SW480 (cell line): Measurements from ENCODE around the gene NAP1L1.

Experiments
- DNase-seq: peaks from one replicate; pipeline ENCODE4 v3.0.0-alpha.2; 2016; ENCODE audit warnings: low spot score

Gene NAP1L1

DNA sequence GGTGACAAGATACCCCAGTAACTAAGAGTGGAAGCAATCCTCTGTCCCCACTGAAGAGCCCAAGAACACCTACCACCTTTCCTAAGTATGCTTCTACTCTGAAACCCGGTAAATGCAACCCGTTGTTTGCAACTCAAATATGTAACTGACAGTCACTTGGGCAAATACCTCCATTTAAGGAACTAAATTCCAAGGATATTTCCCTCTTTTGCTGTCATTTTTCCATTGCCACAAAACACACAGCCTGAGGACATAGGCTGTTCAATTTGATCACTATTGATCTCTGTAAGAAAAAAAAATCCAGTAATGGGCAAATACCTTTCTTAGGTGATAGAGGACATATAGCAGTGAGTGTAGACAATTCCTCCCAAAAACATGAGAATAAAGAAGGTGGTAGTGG lies 46.3 kb downstream of the NAP1L1 start:
- DNase-seq: no peak

DNA sequence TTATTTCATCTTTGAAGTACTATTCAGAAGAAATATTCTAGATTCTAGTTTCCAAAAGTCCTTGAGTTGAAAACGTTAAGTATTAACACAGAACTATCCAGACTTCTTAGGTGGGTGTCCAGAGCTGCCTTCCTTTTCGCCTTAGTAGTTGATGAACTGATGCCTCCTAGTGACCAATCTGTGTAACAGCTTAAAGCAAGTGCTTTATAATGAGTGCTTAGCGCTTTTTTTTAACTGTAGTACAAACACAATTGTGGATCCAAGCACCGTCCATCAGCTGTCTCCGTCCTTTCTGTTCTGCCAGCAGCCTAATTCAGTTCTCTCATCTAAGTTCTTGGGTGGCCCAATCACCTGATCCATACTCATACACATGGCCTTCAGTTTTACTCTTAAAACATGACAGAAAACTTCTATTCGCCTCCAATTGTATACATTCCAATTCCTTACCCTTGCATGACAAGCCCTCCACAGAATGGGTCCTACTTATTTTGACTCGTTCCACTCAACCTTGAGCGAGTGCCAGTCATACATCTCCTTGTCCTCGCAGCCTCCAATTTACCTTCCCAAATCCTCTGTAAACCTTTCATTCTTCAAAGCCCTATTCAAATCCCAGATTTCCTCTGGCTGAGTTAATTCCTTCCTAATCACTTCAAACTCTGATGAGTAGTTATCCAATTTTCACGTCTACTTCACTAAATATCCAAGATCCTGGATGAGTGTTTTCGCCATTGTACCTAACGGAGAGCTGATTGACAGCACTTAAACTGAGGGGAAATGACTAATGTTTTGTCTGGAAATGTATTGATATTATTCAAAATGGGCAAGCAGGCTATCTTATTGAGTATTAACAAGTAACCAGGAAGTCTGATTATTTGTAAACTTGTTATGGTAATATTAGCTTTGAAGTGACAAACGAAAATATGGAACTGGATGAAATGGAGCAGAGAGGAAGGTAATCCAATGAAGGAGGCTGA lies 47.1 kb downstream of the NAP1L1 start:
- peak; percentile 92 for DNase-seq

DNA sequence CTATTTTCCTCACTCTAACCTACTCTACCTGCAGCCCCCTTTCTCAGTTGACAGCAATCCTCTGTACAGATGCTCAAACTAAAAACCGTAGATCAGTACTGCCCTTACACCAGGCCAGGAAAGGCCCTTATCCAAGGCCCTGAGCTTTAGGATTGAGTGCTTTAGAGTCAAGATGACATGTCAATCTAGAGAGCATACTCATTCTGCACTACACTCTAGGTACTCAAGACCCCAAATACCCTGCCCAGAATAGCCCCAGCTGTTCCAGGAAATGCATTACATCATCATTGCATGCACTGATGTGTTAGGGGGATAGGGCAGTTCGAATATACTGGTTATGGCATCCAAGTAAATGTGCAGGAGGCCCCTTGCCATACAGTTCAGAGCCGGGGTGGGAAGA lies 49.4 kb downstream of the NAP1L1 start:
- no peak for DNase-seq

DNA sequence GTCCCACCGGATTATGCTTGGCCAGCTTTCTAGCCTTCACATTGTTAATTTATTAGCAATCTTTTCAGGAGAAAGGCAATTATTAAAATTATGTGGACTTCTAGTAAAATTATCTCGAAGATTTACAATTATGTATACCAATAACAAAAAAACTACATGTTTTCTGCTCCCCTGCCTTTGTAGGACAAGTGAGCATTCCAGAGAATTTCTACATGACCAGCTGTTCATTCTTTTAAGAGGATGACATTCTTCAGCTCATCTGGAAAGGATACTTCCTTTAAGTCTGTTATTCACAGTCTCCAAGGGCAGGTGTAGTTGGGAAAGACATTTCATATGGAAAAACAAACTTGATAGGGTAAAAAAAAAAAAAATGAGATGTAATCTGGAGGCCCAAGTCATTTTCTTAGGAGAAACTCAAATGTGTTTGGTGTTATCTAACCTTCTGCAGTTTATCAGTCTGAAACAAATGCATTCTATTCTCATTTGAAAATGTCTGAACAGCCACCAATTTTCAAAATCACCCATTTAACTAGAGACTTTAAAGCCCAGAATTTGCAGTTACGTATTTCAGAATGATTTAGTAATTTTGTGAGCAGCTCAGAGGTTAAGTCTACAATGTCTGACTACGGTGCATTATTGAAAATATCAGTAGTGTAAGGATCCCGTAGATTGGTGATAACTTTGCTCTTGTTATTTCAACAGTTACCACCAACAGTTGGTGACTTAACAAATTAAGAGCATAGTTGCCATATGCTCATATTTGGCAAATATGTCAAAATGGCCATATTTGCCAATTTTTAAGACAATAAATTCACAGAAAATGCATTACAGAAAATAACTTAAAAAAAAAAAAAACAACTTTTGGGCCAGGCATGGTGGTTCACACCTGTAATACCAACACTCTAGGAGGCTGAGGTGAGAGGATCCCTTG lies 51.1 kb downstream of the NAP1L1 start:
- no peak for DNase-seq

DNA sequence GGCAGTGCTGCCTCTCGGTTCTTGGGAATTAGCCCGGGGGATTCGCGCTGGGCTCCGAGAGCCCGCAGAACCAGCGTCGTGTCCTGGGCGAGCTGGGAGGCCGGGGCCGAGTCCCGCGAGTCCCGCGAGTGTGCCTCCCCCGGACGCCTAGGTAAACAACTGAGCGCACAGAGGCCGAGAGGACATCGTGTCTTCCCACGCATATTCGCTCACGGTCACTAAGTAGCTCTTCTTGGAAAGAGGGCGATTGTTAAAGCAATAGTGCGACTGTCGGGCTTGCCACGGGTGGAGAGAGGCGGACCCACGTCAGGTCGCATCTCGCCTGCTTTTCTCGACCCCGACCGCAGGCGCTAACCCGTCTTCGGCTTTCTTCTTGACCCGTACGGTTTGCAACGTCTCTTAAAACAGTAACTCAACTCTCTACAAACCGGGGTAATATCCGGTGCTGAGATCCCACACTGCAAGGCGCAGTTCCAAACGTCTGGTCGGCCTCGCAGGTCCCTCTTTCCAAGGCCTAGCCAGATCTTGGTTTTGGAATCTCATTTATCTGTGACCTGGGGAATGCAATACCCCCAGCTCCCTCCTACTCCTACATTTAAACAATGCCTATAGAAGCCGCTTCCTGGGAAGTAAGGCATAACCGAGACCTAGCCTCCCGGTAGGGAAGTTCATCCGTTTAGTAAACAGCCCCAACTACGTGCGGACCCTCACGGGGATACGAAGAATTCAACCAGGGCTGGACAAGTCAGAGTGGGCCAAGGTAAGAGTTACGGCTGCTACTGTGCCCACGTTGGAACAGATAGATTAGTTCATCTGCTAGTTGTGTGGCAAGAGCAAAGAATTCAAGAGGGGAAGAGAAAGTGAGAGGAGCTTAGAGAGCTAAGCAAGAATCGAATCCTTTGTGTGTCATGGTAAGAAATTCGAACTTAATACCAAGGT lies 52.2 kb downstream of the NAP1L1 start:
- DNase-seq: peak; percentile 79

DNA sequence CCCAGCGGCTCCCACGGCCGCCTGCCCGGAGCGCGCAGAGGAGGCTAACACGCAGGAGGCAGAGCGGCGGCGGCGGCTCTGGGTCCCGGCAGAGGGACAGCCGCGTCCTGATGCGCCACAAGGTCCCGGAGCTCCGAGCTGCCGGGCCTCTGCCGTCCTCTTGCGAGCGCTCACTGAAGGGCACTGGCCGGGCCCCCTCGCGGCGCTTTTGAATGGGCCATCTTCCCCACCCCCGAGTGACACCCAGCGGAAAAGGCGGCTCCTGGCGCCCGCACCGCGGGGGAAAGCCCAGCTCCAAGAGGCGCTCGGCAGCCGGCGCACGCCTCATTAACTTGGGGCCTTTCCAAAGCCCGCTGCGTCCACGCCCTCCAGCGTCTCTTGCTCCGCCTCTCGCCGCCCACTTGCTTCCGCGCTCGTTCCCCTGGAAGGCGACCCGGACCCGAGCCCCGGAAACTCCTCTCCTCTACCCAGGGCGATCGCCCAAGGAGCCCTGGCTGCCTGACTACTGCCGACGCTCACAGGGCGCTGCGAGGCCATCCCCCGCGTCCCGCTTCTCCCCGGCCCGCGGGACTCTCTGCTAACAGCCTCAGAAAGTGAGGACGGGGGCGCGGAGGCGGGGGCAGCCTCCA lies 53.0 kb downstream of the NAP1L1 start, which contains the start of gene PHLDA1:
Gene PHLDA1, minus strand, starts transcription at position 363 of the 629 bp plus-strand sequence.
- DNase-seq: peak; percentile 98

DNA sequence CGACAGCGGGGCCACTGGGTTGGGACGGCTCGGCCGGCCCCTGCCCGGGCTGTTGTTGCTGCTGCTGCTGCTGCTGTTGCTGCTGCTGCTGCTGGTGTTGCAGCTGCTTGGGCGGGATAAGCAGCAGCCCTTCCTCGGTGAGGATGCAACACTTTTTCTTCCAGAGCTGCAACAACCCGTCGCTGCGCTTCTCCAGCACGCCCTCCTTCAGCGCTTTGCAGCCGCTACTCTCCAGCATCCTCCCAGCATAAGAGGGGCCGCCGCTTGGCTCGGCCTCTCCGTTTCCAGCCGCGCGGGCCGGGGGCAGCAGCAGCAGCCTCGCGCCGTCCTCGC lies 53.4 kb downstream of the NAP1L1 start:
- no peak for DNase-seq

DNA sequence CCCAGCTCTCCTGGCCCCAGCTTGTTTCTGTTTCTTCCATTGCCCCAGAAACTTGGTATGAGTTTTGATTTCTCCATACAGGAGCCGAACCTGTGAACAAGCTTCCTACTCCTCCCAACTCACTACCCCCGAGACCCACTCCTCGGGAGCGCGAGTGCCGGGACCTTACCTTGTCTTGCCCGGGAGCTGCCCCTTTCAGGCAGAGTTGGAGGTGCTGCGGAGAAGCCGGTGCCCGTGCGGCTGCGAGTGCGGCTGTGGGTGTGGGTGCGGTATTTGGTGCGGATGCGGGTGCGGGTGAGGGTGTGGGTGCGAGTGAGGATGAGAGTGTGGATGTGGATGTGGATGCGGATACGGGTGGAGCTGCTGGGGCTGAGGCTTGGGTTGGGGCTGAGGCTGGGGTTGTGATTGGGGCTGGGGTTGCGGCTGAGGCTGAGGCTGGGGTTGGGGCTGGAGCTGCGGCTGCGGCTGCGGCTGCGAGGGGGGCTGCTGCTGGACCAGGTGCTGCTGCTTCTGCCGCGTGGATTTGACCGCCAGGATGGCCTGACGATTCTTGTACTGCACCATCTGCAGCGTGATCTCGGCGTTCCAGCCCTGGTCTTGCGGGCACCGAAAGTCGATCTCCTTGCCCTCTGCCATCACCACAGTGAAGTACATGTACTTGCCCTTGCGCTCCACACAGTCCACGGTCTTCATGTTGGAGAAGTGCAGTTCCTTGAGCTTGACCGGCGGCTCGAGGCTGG lies 54.0 kb downstream of the NAP1L1 start:
- DNase-seq: peak; percentile 61

DNA sequence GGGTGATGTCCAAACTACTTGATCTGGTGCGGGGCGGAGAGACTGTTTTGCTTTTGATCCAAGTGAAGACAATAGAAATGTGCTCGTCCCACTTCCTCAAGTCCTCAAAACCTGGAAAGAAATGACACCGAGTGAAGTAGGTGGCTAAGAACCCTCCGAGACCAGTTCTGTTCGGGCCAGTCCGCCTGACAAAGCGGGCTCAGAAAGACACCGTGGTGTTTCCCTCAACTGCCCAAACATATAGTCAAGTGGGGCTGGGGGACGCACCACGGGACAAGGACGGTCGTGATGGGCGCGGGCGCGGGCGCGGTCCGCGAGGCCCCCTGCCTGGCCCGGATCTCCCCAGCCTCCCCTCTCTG lies 54.5 kb downstream of the NAP1L1 start:
- DNase-seq: peak; percentile 52

DNA sequence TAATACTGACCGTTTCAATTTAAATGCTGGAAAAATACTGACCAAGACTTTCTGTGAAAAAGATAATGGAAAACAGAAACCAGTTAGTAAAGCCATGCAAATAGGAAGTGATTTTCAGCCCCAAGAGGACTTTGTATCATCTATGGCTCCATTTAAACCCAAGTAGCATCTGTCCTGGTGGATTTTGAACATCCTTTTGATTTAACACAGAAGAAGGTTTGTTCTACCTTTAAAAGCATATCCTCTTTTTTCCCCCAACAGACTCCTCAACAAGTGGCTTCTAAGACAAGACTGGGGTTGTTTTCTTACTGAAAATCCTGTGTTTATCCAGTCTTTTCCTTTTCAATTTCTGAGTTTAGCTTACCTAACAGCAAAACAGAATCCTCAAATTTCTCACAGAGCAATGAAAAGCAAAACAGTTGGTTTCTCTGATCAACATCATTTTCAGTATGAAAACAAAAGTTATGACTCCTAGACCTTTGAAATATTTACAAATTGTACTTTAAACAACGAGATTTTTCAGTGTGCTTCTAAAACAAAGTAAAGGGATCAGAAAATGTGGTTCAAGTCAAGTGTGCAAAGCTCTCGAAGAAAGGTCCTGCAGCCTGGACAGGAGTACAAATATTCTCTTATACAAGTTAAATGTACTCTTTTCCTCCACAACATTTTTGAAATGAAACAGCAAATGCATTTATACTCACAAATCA lies 55.8 kb downstream of the NAP1L1 start:
- DNase-seq: no peak

DNA sequence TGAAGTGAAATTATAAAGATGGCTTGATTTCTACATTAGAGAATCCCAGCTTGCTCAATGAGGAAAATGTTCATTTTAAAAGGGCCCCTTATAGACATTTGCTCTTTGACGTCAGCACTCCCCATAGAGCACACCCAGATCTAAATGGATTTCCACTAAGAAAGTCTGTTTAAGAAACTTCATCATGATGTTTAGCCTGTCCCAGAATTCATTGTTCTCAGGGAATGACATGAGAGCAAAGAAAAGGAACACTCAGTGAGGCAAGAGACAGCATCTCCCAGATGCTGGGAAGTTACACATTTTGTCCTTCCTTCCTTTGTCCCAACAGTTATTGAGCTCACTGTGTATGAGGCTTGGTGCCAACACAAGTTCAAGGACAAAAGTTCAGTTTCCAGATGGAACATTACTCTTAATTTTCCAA lies 57.8 kb downstream of the NAP1L1 start:
- DNase-seq: peak; percentile 49

DNA sequence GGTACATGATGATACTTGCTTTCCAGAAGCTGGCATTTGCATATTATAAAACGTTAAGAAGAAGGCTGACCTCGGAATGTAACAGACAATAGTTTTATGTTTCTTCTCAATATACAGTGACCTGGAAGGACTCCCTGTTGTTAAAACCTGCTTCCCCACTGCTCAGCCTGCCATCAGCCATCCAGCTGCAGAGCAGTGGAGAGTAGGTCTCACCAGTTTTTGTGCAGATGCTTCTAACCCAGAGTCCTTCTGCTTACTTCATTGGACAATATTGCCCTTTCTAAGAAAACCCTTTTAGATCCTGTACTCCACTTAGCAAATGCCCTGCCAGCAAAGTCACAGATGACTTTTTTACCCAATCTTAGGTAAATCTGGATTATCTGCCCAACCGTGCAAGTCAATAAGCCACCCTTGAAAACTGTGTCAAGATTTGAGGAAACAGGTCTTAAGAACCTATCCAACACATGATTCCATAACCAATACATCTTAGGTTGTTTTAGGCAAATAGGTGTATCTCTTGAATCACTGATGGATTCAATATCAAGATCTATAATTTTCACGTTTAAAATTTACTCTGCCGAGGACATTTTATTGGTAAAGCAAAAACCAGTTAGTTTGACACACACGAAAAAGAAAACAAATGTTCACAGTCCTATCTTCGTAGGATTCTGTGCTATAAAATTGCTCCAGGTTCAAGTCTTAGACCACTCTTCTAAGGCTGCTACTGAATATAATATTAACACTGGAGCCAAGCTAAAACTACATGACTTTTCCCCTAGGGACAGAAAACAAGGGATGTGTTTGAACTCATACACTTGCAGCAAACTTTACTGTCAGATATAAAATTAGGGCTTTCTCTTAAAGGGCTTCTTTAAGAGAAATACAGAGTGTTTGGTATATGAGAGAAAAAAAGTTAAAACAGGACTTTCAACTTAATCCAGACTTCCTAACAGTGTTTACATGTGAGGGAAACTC lies 58.6 kb downstream of the NAP1L1 start:
- DNase-seq: peak; percentile 78

DNA sequence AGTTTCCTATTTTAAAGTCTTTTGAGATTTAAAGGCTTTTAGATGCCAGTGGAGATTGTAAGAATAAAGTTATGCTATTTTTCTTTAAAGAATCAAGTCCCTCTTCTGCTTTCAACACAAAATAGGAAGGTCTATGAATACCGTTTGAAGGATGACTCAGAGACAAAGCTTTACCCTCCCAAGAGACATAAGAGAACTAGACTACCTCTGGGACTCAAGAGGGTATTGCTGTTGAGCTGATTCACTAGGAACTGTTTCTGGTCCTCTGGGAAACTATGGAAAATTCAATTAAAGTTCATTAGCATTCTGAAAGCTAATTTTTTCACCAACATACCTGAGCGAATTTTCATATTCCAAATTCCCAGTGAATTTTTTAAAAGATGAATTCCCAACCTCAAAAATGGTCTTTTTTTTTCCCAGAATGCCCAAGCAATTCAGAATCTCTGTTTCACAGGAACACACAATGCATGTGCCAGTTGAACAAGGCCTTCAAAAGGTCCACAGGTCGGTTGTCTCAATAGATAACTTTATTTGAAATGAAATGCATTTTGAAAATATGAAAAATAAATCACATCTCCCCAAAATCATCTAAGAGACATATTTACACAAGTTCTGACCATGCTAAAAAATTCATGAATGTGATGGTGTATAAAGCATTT lies 59.4 kb downstream of the NAP1L1 start:
- peak; percentile 86 for DNase-seq

DNA sequence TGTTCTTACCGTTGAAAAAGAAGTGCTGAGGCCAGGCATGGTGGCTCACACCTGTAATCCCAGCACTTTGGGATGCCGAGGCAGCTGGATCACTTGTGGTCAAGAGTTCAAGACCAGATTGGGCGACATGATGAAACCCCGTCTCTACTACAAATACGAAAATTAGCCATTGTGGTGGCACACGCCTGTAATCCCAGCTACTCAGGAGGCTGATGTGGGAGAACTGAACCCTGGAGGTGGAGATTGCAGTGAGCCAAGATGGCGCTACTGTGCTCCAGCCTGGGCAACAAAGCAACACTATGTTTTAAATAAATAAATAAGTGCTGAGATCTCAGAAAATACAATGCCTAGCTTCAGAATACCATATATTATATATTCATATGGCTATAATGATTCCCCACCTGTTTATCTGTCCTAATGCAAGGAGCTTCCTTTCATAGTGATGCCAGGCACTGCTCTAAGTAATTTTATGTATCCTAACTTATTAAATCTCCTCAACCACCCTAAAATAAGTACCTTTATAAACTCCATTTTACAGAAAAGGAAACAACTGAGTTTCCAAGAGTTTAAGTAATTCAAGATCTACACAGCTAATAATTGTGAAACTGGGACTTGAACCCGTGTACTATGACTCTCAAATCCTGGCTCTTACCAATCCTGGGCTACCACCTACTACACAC lies 60.2 kb downstream of the NAP1L1 start:
- DNase-seq: no peak

DNA sequence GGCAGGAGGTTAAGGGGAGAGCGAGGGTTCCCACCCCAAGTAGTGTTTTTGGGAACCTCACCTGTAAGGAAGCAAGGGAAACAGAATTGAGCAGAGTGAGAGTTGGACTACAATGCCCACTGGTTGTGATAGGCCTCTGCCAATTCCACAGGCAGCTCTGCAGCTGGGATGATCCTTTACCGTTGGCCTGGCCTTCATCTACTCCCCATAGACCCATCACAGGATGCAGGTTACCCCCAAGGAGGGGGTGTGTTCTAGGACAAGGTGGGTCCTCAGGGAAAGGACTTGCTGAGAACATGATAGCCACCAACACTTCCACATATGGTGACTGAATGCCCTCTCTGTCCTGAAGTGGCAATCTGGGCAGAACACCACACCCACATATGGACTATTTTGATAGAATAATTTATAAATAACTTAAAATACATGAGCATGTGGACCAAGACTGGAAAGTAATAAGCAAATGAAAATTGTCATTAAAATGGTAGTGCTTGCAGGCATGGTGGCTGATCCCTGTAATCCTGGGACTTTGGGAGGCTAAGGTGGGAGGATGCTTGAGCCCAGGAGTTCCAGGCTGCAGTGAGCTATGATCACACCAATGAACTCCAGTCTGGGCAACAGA lies 61.3 kb downstream of the NAP1L1 start:
- DNase-seq: no peak

DNA sequence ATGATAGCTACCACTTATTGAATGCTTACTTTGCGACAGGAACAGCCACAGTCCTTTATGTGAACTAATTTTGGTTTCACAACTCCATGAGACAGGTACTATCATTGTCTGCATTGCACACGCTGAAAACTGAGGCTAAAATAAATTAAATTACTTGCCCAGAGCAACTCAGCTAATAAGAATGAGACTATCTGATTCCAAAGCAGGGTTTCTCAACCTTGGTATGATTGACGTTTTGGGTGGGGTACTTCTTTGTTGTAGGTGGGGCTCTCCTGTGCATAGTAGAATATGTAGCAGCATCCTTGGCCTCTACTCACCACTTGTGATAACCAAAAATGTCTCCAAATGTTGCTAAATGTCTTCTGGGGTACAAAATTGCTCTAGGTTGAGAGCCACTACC lies 62.0 kb downstream of the NAP1L1 start:
- no peak for DNase-seq
